Upper lobe of left lung (tissue), 6 donors: Measurements from ENCODE around the gene WDR26. TPM values are rescaled to one million over a fixed set of nuclear protein-coding genes. Genes with fewer than 3 reads are reported as not detected.
A peak's percentile ranks its signal among the peaks of the same experiment; 100 is the strongest.

ENCODE experiments used
- ATAC-seq, 2 donors: fragments of 200-7000 bp; cut with Tn5 transposase; one replicate each; pipeline ENCODE4 v1.9.1; 2022; ENCODE audit warnings: mild to moderate bottlenecking in 2 of 2, moderate library complexity in 2 of 2; ENCODE audit not compliant: low FRiP score in 2 of 2
- DNase-seq, 2 donors: peaks; one replicate each; pipeline ENCODE4 v3.0.0-alpha.2; 2019 to 2020
- H3K27ac ChIP-seq, 4 donors: fragments of 200-600 bp; sonication (generic); one replicate each; pipeline ENCODE4 v1.5.1; 2016 to 2019
- H3K27me3 ChIP-seq, 4 donors: fragments of 200-600 bp; sonication (generic); one replicate each; pipeline ENCODE4 v1.5.1; 2017 to 2019
- H3K36me3 ChIP-seq, 4 donors: fragments of 200-600 bp; sonication (generic); one replicate each; pipeline ENCODE4 v1.5.1; 2016 to 2019
- H3K4me1 ChIP-seq, 4 donors: fragments of 200-600 bp; sonication (generic); one replicate each; pipeline ENCODE4 v1.5.1; 2018 to 2019
- H3K4me3 ChIP-seq, 4 donors: fragments of 200-600 bp; sonication (generic); one replicate each; pipeline ENCODE4 v1.5.1; 2017 to 2019; ENCODE audit warnings: mild to moderate bottlenecking in 2 of 4, moderate library complexity in 1 of 4
- H3K9me3 ChIP-seq, 4 donors: fragments of 200-600 bp; sonication (generic); one replicate each; pipeline ENCODE4 v1.5.1; 2018 to 2019
- EP300 ChIP-seq, 4 donors: sonication (generic); formaldehyde crosslinking; IDR thresholded peaks; one replicate each; pipeline ENCODE4 v1.5.1; 2017; ENCODE audit warnings: antibody characterized with exemption in 4 of 4, control low read depth in 2 of 4
- POLR2A ChIP-seq, 4 donors: fragments of 450-650 bp; IDR thresholded peaks; one replicate each; pipeline ENCODE4 v1.5.1; 2016 to 2017; ENCODE audit warnings: antibody characterized with exemption in 4 of 4, mild to moderate bottlenecking in 2 of 4
- POLR2AphosphoS5 ChIP-seq, 2 donors: sonication (generic); formaldehyde crosslinking; IDR thresholded peaks; one replicate each; pipeline ENCODE4 v1.5.1; 2017; ENCODE audit warnings: antibody characterized with exemption in 2 of 2
- whole genome bisulfite sequencing, 2 donors: methylation state at CpG; one replicate each; pipeline ENCODE4 v1.1.5; 2017 to 2018; 5-methylcytosine and 5-hydroxymethylcytosine counted together
- total RNA-seq, 6 donors: library from RNA; depleted of rRNA in 4 of 6; stranded (reverse); fragments of >200 nt in 4 of 6; gene quantifications; one replicate each; pipeline versions ENCODE4 v1.1.0 to v1.2.1, GENCODE V29; 2016 to 2021
- TF ChIP-seq, protein P1 (sequence below), 6 experiments: fragments of 450-650 bp in 4 of 6; fragments of 200-600 bp in 2 of 6; sonication (generic) in 2 of 6; IDR thresholded peaks; one replicate each; pipeline ENCODE4 v1.5.1; 2016 to 2019; ENCODE audit warnings: antibody characterized with exemption in 6 of 6
- donor health status: DM: no; HTN: no; CAD: no; lungs with moderate emphysema.
- donor health status: DM: no; HTN: yes; CAD: no; lungs with severe emphysema.

The WDR26 gene
- total RNA-seq, 6 donors from 2014 or later = 75.8 to 145 (median 91.2) TPM

DNA sequence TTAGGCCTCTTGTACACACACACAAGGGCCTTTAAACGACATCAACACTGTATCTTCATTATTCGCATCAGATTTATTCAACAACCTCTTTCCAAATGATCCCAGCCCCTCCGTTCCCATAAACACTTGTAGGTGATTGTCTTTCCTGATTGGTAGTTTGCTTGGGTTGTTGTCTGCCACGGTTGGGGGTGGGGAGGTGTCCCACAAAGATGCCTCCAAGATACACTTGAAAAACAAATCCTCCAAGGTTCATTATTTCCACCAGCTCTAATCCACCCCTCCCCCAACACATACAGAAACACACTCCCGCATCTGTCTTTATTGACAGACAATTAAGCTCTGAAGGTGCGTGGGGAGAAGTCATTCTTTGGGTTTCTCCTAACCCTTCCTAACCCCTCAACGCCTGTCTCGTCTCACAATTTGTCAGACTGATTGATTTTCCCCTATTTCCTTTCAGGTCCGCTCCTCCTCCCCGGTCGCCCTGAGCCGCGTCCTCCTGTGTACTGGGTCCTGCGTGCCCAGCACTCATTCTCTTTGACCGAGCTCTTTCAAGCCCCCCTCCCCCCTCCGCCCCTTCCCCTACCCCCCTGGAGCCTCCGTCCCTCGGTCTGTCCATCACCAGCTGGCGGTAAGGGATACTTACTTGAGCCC, 1.4 kb downstream of the WDR26 start:
- Histone ChIP-seq H3K9me3 (no peaks in the 10 kb centered on the region), H3K4me1 (peaks cover 42 to 48% (median 47%) of the 10 kb centered on the region in 4 donors), H3K4me3 (peak overlapping the region; percentile 74 to 93 (median 84)), H3K27ac (peak overlapping the region; percentile 95 to 99 (median 98)), H3K36me3 (peaks cover 0 to 20% (median 4%) of the 10 kb centered on the region in 4 donors), H3K27me3 (no peaks in the 10 kb centered on the region)
- TF ChIP-seq POLR2A (IDR thresholded peaks at IDR 0.05) = no peak
- TF ChIP-seq, protein P1, sequence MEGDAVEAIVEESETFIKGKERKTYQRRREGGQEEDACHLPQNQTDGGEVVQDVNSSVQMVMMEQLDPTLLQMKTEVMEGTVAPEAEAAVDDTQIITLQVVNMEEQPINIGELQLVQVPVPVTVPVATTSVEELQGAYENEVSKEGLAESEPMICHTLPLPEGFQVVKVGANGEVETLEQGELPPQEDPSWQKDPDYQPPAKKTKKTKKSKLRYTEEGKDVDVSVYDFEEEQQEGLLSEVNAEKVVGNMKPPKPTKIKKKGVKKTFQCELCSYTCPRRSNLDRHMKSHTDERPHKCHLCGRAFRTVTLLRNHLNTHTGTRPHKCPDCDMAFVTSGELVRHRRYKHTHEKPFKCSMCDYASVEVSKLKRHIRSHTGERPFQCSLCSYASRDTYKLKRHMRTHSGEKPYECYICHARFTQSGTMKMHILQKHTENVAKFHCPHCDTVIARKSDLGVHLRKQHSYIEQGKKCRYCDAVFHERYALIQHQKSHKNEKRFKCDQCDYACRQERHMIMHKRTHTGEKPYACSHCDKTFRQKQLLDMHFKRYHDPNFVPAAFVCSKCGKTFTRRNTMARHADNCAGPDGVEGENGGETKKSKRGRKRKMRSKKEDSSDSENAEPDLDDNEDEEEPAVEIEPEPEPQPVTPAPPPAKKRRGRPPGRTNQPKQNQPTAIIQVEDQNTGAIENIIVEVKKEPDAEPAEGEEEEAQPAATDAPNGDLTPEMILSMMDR (IDR thresholded peaks at IDR 0.05) = no peak
- TF ChIP-seq EP300 (IDR thresholded peaks at IDR 0.05) = no peak
- no peak for TF ChIP-seq POLR2AphosphoS5 (IDR thresholded peaks at IDR 0.05)
- ATAC-seq (peak in 1 of 2 donors; percentile 3), DNase-seq (no peak)
- 2 to 3% methylated on average over 18 to 19 of the region's 19 CpGs for WGBS, 2 donors

DNA sequence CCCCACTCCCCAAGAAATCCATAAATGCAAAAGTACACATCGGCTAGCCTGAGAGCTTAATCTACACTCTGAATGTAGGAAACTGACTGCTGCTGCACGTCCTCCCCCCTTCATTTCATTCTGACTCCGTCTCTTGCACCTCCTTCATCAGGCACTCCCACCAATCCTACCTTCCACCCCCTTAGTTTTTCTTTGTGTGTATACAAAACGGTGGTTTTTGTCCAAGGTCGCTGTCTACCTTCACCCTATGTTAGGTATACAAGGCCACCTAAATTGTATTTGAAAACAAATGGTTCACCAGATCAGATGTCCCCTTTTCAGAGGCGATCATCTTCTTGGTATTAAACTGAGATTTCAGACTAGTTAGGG, 1.9 kb downstream of the WDR26 start:
- no peaks in the 10 kb centered on the region for H3K27me3 ChIP-seq
- ATAC-seq (no peak), DNase-seq (no peak)
- H3K4me1 ChIP-seq = peaks cover 47 to 53% (median 50%) of the 10 kb centered on the region in 4 donors
- peak overlapping the region; percentile 74 to 93 (median 84) for H3K4me3 ChIP-seq
- TF ChIP-seq, protein P1 (IDR thresholded peaks at IDR 0.05) = no peak
- TF ChIP-seq POLR2AphosphoS5 (IDR thresholded peaks at IDR 0.05) (no peak), POLR2A (IDR thresholded peaks at IDR 0.05) (no peak)
- no peaks in the 10 kb centered on the region for H3K9me3 ChIP-seq
- peaks cover 0 to 25% (median 4%) of the 10 kb centered on the region in 4 donors for H3K36me3 ChIP-seq
- WGBS, 2 donors = 6 to 8% methylated on average over 6 of the region's 6 CpGs
- H3K27ac ChIP-seq = peak overlapping the region; percentile 95 to 99 (median 98)

DNA sequence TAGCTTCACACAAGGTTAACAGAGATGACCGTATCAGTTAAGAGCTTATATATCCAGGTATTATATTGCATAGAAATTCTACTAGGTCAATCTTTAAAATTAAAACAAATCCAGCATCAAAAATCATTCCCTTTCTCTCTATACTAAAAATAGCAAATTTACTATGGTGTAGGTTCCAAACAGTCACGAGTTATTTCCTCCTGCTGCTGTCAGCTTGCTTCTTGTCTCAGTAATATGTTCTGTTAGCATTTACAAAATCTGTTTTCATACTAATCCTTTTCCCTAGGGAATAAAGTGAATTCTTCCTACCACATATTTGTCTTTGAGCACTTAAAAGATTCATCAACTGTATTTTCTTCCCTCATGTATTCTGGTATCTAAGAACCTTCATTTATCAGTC, 2.5 kb downstream of the WDR26 start:
- ATAC-seq (no peak), DNase-seq (no peak)
- Histone ChIP-seq H3K36me3 (peaks cover 0 to 25% (median 4%) of the 10 kb centered on the region in 4 donors), H3K4me1 (peaks cover 52 to 58% (median 55%) of the 10 kb centered on the region in 4 donors), H3K27me3 (no peaks in the 10 kb centered on the region), H3K4me3 (peak overlapping the region; percentile 74 to 93 (median 84)), H3K9me3 (no peaks in the 10 kb centered on the region), H3K27ac (peak overlapping the region; percentile 95 to 99 (median 98))
- no peak for TF ChIP-seq POLR2AphosphoS5 (IDR thresholded peaks at IDR 0.05)
- TF ChIP-seq, protein P1 (IDR thresholded peaks at IDR 0.05) = no peak
- TF ChIP-seq EP300 (IDR thresholded peaks at IDR 0.05) = no peak
- TF ChIP-seq POLR2A (IDR thresholded peaks at IDR 0.05) = no peak
- 17 to 26% methylated on average over 2 of the region's 2 CpGs for WGBS, 2 donors

DNA sequence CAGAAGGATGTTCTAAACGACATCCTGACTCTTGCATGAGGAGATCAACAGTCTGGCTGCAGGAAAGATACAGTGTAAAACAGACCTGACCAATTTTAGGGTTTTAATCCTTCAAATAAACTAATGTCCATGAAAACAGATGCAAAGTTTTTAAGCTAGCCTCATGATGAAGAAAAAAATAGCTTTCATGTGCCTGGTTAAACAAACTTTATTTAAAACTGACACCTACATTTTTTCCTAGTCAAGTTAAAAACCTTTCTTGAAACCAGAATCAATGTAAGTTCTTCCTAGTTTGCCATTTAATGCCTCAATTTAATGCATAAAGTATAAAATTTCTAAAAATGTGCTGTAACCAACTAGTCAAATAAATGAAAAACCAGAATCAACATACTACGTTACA, 2.9 kb downstream of the WDR26 start:
- H3K36me3 ChIP-seq = peaks cover 0 to 26% (median 4%) of the 10 kb centered on the region in 4 donors
- no peaks in the 10 kb centered on the region for H3K9me3 ChIP-seq
- ATAC-seq = no peak
- WGBS, 2 donors = 15% methylated on average over 2 of the region's 2 CpGs
- TF ChIP-seq POLR2A (IDR thresholded peaks at IDR 0.05) (no peak), EP300 (IDR thresholded peaks at IDR 0.05) (no peak), POLR2AphosphoS5 (IDR thresholded peaks at IDR 0.05) (no peak)
- TF ChIP-seq, protein P1 (IDR thresholded peaks at IDR 0.05) = no peak
- no peak for DNase-seq
- H3K4me1 ChIP-seq = peaks cover 53 to 58% (median 56%) of the 10 kb centered on the region in 4 donors
- no peaks in the 10 kb centered on the region for H3K27me3 ChIP-seq
- peak overlapping the region; percentile 95 to 99 (median 98) for H3K27ac ChIP-seq
- H3K4me3 ChIP-seq = peak overlapping the region in 3 of 4 donors; percentile 74 to 86 (median 83)
